GM19463 (cell line): ENCODE measurements around the gene VPS13D.

Experiments
- ATAC-seq: cut with Tn5 transposase; IDR thresholded peaks from one replicate; pipeline ENCODE4 v1.9.1; 2021; ENCODE audit warnings: mild to moderate bottlenecking, moderate library complexity; ENCODE audit not compliant: unreplicated experiment

The VPS13D gene

DNA sequence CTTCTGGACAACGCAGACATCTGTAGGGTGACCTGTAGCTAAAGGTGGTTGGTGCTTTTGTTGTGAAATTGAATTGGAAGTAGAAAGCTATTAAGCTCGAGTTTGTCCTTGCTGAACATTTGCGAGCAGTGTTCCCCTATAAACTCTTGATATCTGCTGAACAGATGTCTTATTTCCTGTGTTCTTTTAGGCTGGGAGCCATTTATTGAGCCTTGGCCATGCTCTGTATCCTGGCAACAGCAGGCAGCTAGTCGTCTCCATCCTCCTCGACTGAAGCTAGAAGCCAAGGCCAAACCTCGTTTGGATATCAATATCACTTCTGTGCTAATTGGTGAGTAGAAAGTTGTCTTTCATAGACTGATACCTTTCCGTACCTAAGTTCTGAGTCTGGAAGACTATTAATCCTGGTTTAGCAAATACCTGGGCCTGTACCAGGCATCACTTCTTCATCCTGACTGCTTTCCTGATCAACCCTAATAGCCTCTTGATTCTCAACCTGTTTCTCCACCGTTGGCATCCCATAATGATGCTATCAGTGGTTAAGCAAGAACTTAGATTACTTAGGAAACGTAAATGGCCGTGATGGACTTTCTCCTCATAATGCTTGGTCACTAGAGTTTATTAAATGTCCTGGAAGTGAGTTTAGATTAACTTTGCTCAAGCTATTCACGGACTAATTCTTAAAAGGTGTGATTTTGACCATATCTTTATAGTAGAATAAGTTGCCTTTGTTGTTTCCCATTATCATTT lies 103.4 kb downstream of the VPS13D start:
- ATAC-seq = no peak

DNA sequence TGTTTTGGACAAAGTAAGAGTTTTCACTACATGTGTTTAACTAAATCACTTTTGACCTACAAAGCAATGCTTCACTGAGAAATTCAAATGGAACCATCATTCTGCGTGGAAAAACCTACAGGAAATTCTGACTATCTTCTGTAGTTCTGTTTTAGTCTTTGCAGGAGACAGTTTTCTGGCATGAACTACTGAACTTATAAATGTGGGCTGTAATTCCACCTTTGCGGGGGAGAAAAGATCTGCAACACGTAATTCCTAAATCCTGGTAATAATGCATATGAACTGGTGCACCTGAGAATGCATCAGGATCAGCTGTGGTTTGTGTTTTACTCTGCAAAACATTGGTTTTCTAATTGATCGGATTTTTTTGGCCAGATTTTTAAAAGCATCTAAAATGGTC lies 106.0 kb downstream of the VPS13D start:
- ATAC-seq = no peak

GRCh38 chr1:12336413-12336812 lies 106.6 kb downstream of the VPS13D start:
- no peak for ATAC-seq

GRCh38 chr1:12338017-12338416 lies 108.2 kb downstream of the VPS13D start:
- ATAC-seq = no peak

- ATAC-seq = no peak
Measured at GRCh38 chr1:12338823-12339222, 109.0 kb downstream of the VPS13D start.

- ATAC-seq = no peak
Measured at GRCh38 chr1:12339396-12339795, 109.6 kb downstream of the VPS13D start.

DNA sequence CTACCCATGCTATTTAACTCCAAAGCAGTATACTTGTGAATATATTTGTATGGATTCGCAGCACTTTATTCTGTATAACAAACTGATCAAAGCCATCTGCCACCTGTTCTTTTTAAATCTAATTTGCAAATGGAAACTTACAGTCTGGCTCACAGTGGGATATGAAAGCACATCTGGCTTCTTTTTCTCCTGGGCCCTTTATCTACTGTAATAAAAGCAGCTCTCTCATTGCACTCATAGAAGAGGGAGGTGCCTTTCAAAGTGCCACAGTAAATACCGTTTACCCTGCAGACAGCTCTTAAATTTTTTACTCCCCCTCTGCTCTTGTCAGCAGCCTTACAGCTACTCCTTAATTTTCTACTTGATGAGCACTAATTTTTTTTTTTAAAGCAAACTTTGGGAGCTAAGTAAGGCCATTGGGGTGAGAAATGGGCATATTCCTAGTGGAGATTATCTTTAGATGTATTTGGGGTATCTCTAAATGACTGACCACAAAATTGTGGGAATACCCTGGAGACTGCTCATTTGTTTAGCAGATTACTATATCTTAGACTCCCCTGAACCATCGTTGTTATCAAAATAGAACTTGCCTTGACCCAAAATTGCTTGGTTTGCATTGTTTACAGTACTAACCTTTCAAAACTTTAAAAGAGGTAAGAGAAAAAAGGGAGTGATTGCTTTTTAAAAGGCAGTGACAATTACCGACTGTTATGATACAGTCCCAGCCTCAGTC lies 110.1 kb downstream of the VPS13D start:
- ATAC-seq = no peak

- no peak for ATAC-seq
Measured at GRCh38 chr1:12340544-12340930, 110.7 kb downstream of the VPS13D start.

DNA sequence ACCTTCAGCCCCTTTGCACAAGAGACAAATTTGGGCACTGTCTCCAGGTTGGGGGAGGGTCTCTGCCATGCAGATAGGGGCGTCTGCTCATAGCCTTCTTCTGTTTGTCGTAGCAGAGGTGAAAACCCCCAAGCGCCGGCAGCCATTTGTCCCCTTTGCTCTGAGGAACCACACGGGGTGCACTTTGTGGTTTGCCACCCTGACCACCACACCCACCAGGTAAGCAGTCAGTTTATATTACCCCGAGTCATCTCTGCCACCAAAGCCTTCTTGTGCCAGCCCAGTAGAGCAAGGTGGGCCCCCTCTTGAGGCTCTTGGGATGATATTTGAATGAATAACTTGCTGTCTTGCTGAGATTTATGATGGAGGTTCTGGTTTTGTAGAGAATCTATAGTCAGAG lies 111.8 kb downstream of the VPS13D start:
- ATAC-seq = no peak

GRCh38 chr1:12342401-12343003 lies 112.7 kb downstream of the VPS13D start:
- no peak for ATAC-seq

DNA sequence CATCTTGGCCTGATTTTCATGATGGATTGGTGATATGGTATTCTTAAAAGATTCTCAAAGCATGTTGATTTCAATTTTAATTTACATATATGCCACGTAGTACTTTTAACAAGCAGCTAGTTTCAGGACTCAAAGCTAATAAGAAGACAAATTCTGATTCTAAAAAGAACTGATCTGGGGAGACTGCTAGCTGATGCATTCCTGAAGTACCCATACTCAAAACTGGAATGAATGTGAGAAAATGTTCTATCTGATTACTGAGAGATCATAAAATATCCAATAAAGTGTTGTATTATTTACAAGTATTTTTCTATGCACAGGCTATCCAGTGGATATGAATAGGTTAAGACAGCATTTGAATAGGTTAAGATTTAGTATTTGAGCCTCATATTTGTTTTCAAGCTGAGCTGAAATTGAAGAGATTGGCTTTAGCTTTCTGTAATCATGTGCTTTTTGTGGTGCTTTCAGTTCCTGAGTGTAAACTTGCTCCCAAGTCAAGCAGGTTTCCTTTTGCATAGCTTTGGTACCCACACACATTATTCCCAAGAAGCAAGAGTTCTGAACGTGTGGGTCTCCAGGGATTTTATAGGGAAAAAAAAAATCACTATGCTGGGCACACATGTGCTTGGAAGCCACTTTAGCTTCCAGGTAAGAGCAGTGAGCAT lies 114.1 kb downstream of the VPS13D start:
- ATAC-seq = no peak

GRCh38 chr1:12344596-12345349 lies 114.9 kb downstream of the VPS13D start:
- no peak for ATAC-seq

- ATAC-seq = no peak
Measured at GRCh38 chr1:12345350-12346217, 115.8 kb downstream of the VPS13D start.

GRCh38 chr1:12346483-12347151 lies 116.8 kb downstream of the VPS13D start:
- no peak for ATAC-seq

DNA sequence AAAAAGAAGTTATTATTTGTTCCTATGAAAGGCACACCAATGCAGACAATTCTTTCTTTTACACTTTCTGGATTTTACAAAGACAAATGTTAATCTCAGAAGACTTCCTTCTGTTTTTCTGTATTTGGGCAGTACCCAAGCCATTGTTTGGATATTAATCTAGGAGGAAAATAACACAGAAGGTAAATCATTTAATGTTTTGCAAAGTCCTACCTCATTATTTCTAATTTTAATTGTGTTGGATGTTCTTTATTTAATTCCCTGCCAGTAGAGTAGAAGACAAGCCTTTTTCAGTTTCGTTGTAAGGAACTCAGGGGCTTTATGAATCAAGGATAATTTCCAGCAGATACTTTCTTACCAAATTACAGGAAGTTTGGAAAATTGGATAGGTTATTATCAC lies 118.3 kb downstream of the VPS13D start:
- no peak for ATAC-seq

- no peak for ATAC-seq
Measured at GRCh38 chr1:12353981-12354380, 124.2 kb downstream of the VPS13D start.

GRCh38 chr1:12356004-12356890 lies 126.4 kb downstream of the VPS13D start:
- ATAC-seq = no peak

DNA sequence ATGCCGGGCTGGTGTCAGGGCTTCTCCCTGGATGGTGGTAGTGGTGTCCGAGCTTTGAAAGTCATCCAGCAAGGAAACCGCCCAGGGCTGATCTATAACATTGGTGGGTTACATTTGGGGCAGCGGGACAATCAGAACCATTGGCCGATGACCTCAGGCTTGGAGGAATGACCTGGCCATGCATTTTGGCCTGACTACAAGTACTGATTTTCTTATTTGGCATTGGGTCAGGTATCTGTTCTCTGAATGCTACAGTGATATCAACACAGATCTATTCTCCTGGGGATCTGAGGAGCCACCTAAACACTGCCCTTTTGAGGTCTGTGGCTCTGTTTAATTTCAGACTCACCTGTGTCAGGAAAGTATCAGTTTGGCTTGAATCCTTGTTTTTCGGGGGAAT lies 128.7 kb downstream of the VPS13D start:
- no peak for ATAC-seq
